ENCODE measurements around the gene BTBD9. TPM values are rescaled to one million over a fixed set of nuclear protein-coding genes. Genes with fewer than 3 reads are reported as not detected.

The BTBD9 gene
- total RNA-seq, 1 donor = 21.4 TPM

DNA sequence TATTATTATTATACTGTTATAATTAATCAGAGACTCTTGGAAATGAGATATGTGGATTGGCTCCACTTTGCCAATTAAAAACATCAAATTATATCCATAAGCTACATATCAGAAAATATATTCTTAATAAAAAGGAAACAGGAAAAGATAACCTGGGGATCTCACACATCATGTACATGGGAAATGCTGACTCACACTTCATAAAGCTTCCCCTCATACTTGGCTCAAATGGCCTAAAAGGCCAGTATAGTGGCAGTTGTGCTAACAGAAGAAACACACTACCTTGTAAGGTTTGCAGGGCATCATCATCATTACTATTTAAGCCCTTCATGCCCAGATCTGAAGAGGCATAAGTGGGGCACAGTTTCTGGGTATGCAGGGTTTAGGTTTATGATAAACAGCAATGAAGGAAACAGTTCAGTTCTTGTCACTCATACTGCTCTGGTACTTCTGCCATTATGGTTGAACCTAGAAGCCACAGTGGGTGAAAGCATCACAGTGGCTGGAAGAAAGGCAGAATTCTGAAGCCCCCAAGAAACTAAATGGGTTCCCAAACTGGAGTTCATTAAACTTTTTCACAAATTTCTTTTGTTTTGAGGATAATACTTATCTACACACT is 60.6 kb downstream of the BTBD9 start:
- peak; percentile 16 for DNase-seq (ENCODE audit: low read depth)

DNA sequence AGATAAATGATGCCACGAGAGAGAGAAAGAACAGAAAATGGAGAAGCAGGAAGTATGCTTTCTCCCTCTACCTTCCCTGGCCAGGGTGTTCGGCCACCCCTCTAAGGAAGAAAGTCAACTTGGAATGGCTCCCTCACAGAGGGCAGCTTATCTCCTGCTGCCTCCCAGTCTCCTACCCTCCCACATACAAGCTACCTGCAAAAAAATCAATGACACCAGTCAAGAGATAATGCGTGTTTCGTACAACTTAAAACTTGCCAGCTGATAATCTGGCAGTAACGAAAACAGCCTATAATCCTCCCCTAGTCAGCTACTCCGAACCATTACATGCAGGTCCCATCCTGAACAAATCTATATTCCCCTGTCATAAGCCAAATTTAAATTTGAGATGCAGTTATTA is 61.7 kb downstream of the BTBD9 start:
- DNase-seq (ENCODE audit: low read depth) = no peak
- TF ChIP-seq, protein P1, sequence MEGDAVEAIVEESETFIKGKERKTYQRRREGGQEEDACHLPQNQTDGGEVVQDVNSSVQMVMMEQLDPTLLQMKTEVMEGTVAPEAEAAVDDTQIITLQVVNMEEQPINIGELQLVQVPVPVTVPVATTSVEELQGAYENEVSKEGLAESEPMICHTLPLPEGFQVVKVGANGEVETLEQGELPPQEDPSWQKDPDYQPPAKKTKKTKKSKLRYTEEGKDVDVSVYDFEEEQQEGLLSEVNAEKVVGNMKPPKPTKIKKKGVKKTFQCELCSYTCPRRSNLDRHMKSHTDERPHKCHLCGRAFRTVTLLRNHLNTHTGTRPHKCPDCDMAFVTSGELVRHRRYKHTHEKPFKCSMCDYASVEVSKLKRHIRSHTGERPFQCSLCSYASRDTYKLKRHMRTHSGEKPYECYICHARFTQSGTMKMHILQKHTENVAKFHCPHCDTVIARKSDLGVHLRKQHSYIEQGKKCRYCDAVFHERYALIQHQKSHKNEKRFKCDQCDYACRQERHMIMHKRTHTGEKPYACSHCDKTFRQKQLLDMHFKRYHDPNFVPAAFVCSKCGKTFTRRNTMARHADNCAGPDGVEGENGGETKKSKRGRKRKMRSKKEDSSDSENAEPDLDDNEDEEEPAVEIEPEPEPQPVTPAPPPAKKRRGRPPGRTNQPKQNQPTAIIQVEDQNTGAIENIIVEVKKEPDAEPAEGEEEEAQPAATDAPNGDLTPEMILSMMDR (IDR thresholded peaks at IDR 0.05; ENCODE audit: insufficient read depth, low read length) = no peak
- no peak overlapping the region for H3K4me3 ChIP-seq (ENCODE audit: low read depth, low read length)

More for the DNA sequence above, 60.6 kb downstream of the BTBD9 start:
- TF ChIP-seq, protein P1 (IDR thresholded peaks at IDR 0.05; ENCODE audit: insufficient read depth, low read length) = no peak
- no peak overlapping the region for H3K4me3 ChIP-seq (ENCODE audit: low read depth, low read length)

DNA sequence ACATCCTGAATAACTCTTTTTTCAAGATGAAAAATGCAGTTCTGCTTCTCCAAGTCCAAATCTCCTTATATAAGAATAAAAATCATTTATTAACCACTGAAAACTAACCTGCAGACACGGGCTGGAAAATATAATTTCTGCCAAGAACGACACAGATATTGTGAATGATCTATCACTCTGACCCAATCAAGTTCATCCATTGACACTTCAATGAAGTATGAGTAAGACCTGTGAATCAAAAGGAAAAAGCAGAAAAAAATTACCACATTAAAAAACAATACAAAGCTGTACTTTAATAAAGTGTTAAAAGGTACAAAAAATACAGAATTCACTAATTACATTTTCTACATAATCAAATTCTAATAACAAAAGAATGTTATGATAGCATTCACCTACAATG is 62.2 kb downstream of the BTBD9 start:
- DNase-seq (ENCODE audit: low read depth) = no peak
- TF ChIP-seq, protein P1 (IDR thresholded peaks at IDR 0.05; ENCODE audit: insufficient read depth, low read length) = no peak
- no peak overlapping the region for H3K4me3 ChIP-seq (ENCODE audit: low read depth, low read length)

DNA sequence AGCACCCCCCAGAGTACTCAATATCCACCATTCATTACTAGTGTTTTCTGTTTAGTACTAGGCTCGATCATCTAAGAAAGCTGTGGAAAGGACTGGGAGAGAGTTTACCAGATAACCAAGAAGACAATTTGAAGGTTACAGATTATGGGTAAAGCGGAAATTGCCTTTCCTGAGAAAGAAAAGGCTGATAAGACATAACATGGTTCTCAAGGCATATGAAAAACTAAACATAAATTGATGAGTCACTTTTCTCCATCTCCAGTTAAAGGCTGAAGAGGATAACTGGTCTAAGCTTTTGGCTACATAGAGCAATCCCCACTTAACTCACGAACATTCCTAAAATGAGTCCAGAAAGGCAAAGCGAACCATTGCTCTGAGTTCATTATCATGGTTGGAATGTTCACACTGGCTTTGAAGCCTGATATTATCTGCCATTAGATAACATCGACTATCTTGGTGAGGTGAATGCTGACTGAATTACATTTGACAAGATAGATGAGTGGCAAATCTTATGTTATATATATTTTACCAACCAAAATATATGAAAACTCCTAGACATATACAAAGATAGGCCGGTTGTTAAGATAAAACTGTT is 65.8 kb downstream of the BTBD9 start:
- H3K4me3 ChIP-seq (ENCODE audit: low read depth, low read length) = no peak overlapping the region
- TF ChIP-seq, protein P1 (IDR thresholded peaks at IDR 0.05; ENCODE audit: insufficient read depth, low read length) = no peak
- DNase-seq (ENCODE audit: low read depth) = peak; percentile 14

DNA sequence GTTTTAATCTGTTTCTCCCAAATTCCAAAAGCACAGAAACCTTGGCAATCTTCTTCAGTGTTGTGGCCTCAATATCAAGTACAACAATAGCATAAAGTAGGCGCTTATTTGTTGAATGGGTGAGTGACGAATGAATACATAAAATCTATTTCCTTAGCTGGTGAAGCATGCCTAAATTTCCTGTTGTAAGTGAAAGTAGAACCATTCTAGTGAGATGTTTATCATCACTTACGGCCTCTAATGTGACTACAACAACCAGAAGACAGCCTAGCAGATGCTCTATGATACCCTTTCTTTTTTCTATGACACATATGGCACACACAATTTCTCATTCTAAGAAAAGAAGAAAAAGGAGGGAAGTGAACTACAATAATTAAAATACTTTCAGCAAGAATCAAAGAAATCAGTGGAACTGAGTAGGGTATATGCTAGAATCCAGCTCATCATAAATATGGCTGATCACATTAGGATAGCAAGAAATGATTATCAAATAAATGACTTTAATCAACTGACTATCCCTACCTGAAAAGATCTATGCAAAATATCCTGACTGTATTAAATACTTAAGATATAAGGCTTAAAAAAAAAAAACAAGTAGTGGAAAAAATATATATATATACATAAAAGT is 67.4 kb downstream of the BTBD9 start:
- no peak overlapping the region for H3K4me3 ChIP-seq (ENCODE audit: low read depth, low read length)
- no peak for DNase-seq (ENCODE audit: low read depth)
- TF ChIP-seq, protein P1 (IDR thresholded peaks at IDR 0.05; ENCODE audit: insufficient read depth, low read length) = no peak

DNA sequence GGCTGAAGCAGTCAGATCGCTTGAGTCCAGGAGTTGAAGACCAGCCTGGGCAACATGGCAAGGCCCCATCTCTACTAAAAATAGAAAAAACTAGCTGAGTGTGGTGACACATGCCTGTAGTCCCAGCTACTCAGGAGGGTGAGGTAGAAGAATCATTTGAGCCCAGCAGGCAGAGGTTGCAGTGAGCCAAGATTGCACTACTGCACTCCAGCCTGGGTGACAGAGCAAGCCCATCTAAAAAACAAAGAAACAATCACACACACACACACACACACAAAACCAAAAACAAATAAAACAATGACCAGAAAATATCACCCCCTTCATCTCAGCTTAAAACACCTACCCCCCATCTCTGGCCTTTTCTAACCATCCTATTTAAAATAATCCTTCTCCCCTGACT is 68.0 kb downstream of the BTBD9 start:
- DNase-seq (ENCODE audit: low read depth) = no peak
- TF ChIP-seq, protein P1 (IDR thresholded peaks at IDR 0.05; ENCODE audit: insufficient read depth, low read length) = no peak
- H3K4me3 ChIP-seq (ENCODE audit: low read depth, low read length) = no peak overlapping the region
